Spleen (tissue), 11 donors: Measurements from ENCODE around the gene AASDHPPT. TPM values are rescaled to one million over a fixed set of nuclear protein-coding genes. Genes with fewer than 3 reads are reported as not detected.

Source experiments
- DNase-seq: peaks from one replicate; pipeline ENCODE4 v3.0.0-alpha.2; 2020
- H3K27ac ChIP-seq, 8 donors: fragments of 200-600 bp; sonication (generic) in 7 of 8; 1 replicate in 4 of 8; 2 replicates in 4 of 8; pipeline versions ENCODE4 v1.5.0 to v1.8.0; 2016 to 2021; ENCODE audit warnings: inconsistent platforms in 4 of 8, mild to moderate bottlenecking in 4 of 8, moderate library complexity in 1 of 8
- H3K27me3 ChIP-seq, 7 donors: fragments of 200-600 bp; sonication (generic) in 6 of 7; replicated peaks in 1 of 7; 1 replicate in 4 of 7; 2 replicates in 3 of 7; pipeline versions ENCODE4 v1.5.0 to v1.8.0; 2016 to 2021; ENCODE audit warnings: inconsistent platforms in 3 of 7, mild to moderate bottlenecking in 1 of 7
- H3K36me3 ChIP-seq, 6 donors: fragments of 200-600 bp; sonication (generic) in 5 of 6; 1 replicate in 4 of 6; 2 replicates in 2 of 6; pipeline versions ENCODE4 v1.5.0 to v1.8.0; 2016 to 2021; ENCODE audit warnings: inconsistent platforms in 2 of 6
- H3K4me1 ChIP-seq, 6 donors: fragments of 200-600 bp; sonication (generic) in 5 of 6; 1 replicate in 3 of 6; 2 replicates in 3 of 6; pipeline versions ENCODE4 v1.5.0 to v1.8.0; 2016 to 2021; ENCODE audit warnings: inconsistent platforms in 3 of 6
- H3K4me3 ChIP-seq, 8 donors: fragments of 200-600 bp; sonication (generic) in 7 of 8; 1 replicate in 4 of 8; 2 replicates in 4 of 8; pipeline versions ENCODE4 v1.5.0 to v1.8.0; 2016 to 2021; ENCODE audit warnings: inconsistent platforms in 4 of 8, mild to moderate bottlenecking in 4 of 8, moderate library complexity in 2 of 8
- H3K9me3 ChIP-seq, 8 donors: fragments of 200-600 bp; sonication (generic) in 7 of 8; 1 replicate in 4 of 8; 2 replicates in 4 of 8; pipeline versions ENCODE4 v1.5.0 to v1.8.0; 2016 to 2021; ENCODE audit warnings: inconsistent platforms in 4 of 8
- POLR2A ChIP-seq, 3 donors: fragments of 450-650 bp; IDR thresholded peaks; one replicate each; pipeline ENCODE4 v1.5.1; 2017; ENCODE audit warnings: antibody characterized with exemption in 3 of 3, mild to moderate bottlenecking in 1 of 3
- POLR2AphosphoS5 ChIP-seq, 3 donors: sonication (generic); formaldehyde crosslinking; IDR thresholded peaks; one replicate each; pipeline ENCODE4 v1.5.1; 2017; ENCODE audit warnings: antibody characterized with exemption in 3 of 3
- WGBS, 5 donors: extraction: QIAGEN DNeasy Blood & Tissue Kit in 3 of 5; methylation state at CpG; one replicate each; pipeline versions ENCODE4 v1.1.5 to v1.1.7; 2013 to 2018; 5-methylcytosine and 5-hydroxymethylcytosine counted together
- intact Hi-C: fragments of 100-400 bp; cut with DNase I; formaldehyde crosslinking; loops from one replicate; pipeline ENCODE4 v1.15.0; 2023; ENCODE audit warnings: low total_unique reads
- polyA plus RNA-seq, 3 donors: library from polyadenylated mRNA; stranded (reverse); fragments of 200-250 nt; gene quantifications; one replicate each; pipeline ENCODE4 v1.2.1, GENCODE V29; 2013
- total RNA-seq, 7 donors: library from RNA; depleted of rRNA in 3 of 7; stranded (reverse); fragments of >200 nt in 3 of 7; fragmentation: NEBNext Ultra II Directional in 4 of 7; extraction: Animal tissue kit (Norgen Biotek cat#: 25700) in 4 of 7; gene quantifications; one replicate each; pipeline versions ENCODE4 v1.1.0 to v1.2.1, GENCODE V29; 2016 to 2021
- TF ChIP-seq, protein P1 (sequence below), 11 experiments: fragments of 200-600 bp in 7 of 11; fragments of 450-650 bp in 4 of 11; sonication (generic) in 4 of 11; IDR thresholded peaks in 8 of 11; conservative IDR thresholded peaks in 3 of 11; 1 replicate in 7 of 11; 2 replicates in 4 of 11; pipeline versions ENCODE4 v1.4.0 to v1.8.0; 2016 to 2021; ENCODE audit warnings: antibody characterized with exemption in 11 of 11, inconsistent platforms in 4 of 11, mild to moderate bottlenecking in 1 of 11
- donor health status: healthy with polysubstance abuse.
- donor health status: DM: no; HTN: no; CAD: no; lungs with moderate emphysema.
- donor health status: DM: no; HTN: no; CAD: no.
- donor health status: Bipolar disorder and iron deficiency.
- donor health status: healthy.
- donor health status: DM: no; HTN: no; CAD: no.
- donor health status: DM: yes; HTN: yes; CAD: no.

Gene AASDHPPT
- total and polyA plus RNA-seq, 10 donors: 12.3 to 53.5 (median 27.4) TPM

DNA sequence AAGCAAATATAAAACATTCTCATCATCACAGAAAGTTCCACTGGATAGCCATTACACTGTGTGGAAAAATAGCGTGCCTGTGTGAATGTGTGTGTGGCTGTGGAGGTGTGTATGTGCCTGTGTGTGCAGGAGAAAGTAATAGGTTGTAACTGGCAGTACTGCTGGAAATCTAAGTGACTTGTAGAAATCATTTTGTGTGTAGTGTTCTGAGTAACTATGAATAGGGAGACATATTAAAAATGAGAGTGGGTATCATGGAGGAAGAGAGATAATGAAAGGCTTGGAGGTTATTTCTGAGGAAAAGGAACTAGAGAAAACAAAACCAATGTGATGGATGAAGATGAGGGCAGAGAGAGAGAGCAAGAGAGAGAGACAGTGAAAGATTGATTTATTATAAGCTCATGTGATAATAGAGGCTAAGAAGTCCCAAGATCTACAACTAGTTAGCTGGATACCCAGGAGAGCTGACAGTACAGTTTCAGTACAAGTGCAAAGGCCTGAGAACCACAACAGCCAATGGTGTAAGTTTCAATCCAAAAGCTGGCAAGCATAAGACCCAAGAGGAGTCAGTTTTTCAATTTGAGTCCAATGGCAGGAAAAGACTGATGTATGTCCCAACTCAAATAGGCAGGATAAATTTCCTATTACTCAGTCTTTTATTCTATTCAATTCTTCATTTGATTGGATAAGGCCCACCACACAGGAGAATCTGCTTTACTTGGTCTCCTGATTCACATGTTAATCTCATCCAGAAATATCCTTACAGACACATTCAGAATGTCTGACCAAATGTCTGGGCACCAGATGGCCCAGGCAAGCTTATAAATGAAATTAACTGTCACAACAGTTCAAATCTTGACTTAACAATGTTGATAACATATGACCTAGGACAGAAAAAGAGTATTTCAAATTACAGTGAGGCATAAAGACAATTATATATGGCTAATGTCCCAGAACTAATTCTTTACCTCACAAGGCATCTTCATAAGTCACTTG lies 15.2 kb upstream of the AASDHPPT start:
- Histone ChIP-seq H3K4me3 (no peak overlapping the region), H3K9me3 (no peaks in the 10 kb centered on the region), H3K27me3 (no peaks in the 10 kb centered on the region), H3K4me1 (no peaks in the 10 kb centered on the region), H3K36me3 (peaks cover 0 to 21% (median 2%) of the 10 kb centered on the region in 6 donors), H3K27ac (no peak overlapping the region)
- intact Hi-C loops: no loop called here
- no peak for TF ChIP-seq POLR2A (IDR thresholded peaks at IDR 0.05)
- TF ChIP-seq, protein P1, sequence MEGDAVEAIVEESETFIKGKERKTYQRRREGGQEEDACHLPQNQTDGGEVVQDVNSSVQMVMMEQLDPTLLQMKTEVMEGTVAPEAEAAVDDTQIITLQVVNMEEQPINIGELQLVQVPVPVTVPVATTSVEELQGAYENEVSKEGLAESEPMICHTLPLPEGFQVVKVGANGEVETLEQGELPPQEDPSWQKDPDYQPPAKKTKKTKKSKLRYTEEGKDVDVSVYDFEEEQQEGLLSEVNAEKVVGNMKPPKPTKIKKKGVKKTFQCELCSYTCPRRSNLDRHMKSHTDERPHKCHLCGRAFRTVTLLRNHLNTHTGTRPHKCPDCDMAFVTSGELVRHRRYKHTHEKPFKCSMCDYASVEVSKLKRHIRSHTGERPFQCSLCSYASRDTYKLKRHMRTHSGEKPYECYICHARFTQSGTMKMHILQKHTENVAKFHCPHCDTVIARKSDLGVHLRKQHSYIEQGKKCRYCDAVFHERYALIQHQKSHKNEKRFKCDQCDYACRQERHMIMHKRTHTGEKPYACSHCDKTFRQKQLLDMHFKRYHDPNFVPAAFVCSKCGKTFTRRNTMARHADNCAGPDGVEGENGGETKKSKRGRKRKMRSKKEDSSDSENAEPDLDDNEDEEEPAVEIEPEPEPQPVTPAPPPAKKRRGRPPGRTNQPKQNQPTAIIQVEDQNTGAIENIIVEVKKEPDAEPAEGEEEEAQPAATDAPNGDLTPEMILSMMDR (IDR thresholded peaks at IDR 0.05 in 8 of 11, conservative IDR thresholded peaks at IDR 0.05 in 3 of 11): no peak
- TF ChIP-seq POLR2AphosphoS5 (IDR thresholded peaks at IDR 0.05): no peak
- DNase-seq: no peak
- 88 to 100% (median 95%) methylated on average over 1 of the region's 1 CpG for WGBS, 5 donors

- Histone ChIP-seq H3K4me3 (no peak overlapping the region), H3K27ac (no peak overlapping the region), H3K27me3 (no peaks in the 10 kb centered on the region), H3K9me3 (no peaks in the 10 kb centered on the region), H3K36me3 (peaks cover 0 to 15% (median 1%) of the 10 kb centered on the region in 6 donors), H3K4me1 (no peaks in the 10 kb centered on the region)
- intact Hi-C loops: no loop called here
- DNase-seq: no peak
- TF ChIP-seq, protein P1 (IDR thresholded peaks at IDR 0.05 in 8 of 11, conservative IDR thresholded peaks at IDR 0.05 in 3 of 11): no peak
- no peak for TF ChIP-seq POLR2A (IDR thresholded peaks at IDR 0.05)
- TF ChIP-seq POLR2AphosphoS5 (IDR thresholded peaks at IDR 0.05): no peak
These were observed 14.5 kb upstream of the AASDHPPT start for GRCh38 chr11:106063009-106063408.

DNA sequence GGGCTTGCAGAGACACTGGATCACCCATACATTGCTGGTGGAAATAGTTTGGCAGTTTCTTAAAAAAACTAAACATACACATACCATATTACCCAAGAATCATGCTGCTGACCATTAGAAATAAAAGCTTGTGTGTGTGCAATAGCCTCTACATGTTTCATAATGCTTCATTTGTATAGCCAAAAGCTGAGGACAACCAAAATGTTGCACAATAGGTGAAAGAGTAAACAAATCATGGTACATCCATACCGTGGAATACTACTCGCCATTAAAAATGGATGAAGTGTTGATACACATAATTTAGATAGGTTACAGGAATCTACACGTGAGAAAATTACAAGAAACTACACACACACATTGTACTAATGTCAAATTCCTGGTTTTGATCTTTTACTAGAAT lies 6.9 kb upstream of the AASDHPPT start:
- Histone ChIP-seq H3K36me3 (peaks cover 0 to 7% (median 0%) of the 10 kb centered on the region in 6 donors), H3K27ac (no peak overlapping the region), H3K27me3 (no peaks in the 10 kb centered on the region), H3K4me3 (no peak overlapping the region), H3K4me1 (peaks cover 0 to 4% (median under 1%) of the 10 kb centered on the region in 6 donors), H3K9me3 (no peaks in the 10 kb centered on the region)
- no peak for DNase-seq
- WGBS, 5 donors: 91 to 93% (median 93%) methylated on average over 3 of the region's 3 CpGs
- intact Hi-C loops: no loop called here
- TF ChIP-seq POLR2AphosphoS5 (IDR thresholded peaks at IDR 0.05) (no peak), POLR2A (IDR thresholded peaks at IDR 0.05) (no peak)
- TF ChIP-seq, protein P1 (IDR thresholded peaks at IDR 0.05 in 8 of 11, conservative IDR thresholded peaks at IDR 0.05 in 3 of 11): no peak

GRCh38 chr11:106072804-106073203 lies 4.7 kb upstream of the AASDHPPT start:
- WGBS, 5 donors: 92 to 98% (median 98%) methylated on average over 1 of the region's 1 CpG
- H3K4me3 ChIP-seq: no peak overlapping the region
- H3K27ac ChIP-seq: no peak overlapping the region
- TF ChIP-seq POLR2A (IDR thresholded peaks at IDR 0.05) (no peak), POLR2AphosphoS5 (IDR thresholded peaks at IDR 0.05) (no peak)
- TF ChIP-seq, protein P1 (IDR thresholded peaks at IDR 0.05 in 8 of 11, conservative IDR thresholded peaks at IDR 0.05 in 3 of 11): no peak
- DNase-seq: no peak
- H3K27me3 ChIP-seq: no peaks in the 10 kb centered on the region
- intact Hi-C loops: no loop called here
- no peaks in the 10 kb centered on the region for H3K36me3 ChIP-seq
- H3K9me3 ChIP-seq: no peaks in the 10 kb centered on the region
- H3K4me1 ChIP-seq: peaks cover 0 to 16% (median 11%) of the 10 kb centered on the region in 6 donors
